Breast epithelium (tissue), 3 donors: Measurements from ENCODE around the gene ABCE1.

Source experiments
- CTCF ChIP-seq, 3 donors: fragments of 450-650 bp; IDR thresholded peaks; one replicate each; pipeline ENCODE4 v1.5.1; 2016 to 2017; ENCODE audit warnings: antibody characterized with exemption in 3 of 3, mild to moderate bottlenecking in 3 of 3, moderate library complexity in 3 of 3
- POLR2AphosphoS5 ChIP-seq, 3 donors: sonication (generic); formaldehyde crosslinking; IDR thresholded peaks; one replicate each; pipeline ENCODE4 v1.6.1; 2017; ENCODE audit warnings: antibody characterized with exemption in 3 of 3

DNA sequence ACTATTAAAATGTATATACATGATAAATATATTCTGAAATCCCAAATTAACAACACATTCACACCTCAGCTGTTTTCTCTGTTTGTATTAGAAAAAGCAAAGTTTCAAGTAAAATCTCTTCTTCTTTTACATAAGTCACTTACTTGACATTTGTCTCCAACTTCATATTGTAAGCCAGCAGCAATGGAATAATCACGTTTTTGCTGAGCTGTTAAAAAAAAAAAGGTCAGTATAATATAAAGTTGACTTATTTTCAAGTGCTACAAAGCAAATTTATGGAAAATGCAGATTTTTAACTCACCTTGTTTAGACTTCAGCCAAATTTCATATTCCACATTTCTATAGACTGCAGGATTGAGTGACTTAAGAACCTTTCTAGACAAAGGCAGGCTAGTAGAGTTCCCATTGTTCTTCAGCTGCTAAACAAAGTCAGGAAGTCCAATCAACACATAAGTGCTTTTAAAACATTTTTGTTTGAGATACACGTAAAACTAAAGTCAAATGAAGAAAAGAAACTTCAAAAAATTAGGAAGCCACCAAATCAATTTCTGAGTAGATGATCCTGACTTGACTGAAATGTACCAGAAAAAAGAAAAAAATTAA lies 57.3 kb downstream of the ABCE1 start:
- no peak for TF ChIP-seq CTCF (IDR thresholded peaks at IDR 0.05)
- TF ChIP-seq POLR2AphosphoS5 (IDR thresholded peaks at IDR 0.05) = no peak
